ENCODE data around the gene HDHD5. TPM values are rescaled to one million over a fixed set of nuclear protein-coding genes. Genes with fewer than 3 reads are reported as not detected.

The HDHD5 gene
- total and polyA plus RNA-seq, 11 donors, result 31.8 to 72.1 (median 49.0) TPM

DNA sequence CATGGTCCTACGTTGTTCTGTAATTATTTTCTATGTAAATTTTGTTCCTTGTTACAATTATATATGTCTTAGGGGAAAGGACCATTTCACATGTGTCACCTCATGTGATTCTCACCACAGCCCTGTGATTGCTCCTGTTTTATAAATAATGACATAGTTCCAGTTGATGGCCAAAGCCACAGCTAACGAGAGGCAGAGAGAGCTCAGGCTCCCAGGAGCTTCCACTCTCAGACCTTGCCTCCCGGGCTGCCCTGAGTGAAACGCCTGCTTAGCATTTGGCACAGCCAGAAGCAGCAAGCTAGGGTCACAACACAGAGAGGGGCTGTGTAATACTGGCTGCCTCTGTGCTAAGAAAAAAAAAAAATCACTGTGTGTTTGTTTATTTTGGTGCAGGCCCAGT lies 43.8 kb downstream of the HDHD5 start:
- H3K27me3 ChIP-seq, result no peaks in the 10 kb centered on the region
- TF ChIP-seq POLR2A (IDR thresholded peaks at IDR 0.05), result no peak
- TF ChIP-seq, protein P1, sequence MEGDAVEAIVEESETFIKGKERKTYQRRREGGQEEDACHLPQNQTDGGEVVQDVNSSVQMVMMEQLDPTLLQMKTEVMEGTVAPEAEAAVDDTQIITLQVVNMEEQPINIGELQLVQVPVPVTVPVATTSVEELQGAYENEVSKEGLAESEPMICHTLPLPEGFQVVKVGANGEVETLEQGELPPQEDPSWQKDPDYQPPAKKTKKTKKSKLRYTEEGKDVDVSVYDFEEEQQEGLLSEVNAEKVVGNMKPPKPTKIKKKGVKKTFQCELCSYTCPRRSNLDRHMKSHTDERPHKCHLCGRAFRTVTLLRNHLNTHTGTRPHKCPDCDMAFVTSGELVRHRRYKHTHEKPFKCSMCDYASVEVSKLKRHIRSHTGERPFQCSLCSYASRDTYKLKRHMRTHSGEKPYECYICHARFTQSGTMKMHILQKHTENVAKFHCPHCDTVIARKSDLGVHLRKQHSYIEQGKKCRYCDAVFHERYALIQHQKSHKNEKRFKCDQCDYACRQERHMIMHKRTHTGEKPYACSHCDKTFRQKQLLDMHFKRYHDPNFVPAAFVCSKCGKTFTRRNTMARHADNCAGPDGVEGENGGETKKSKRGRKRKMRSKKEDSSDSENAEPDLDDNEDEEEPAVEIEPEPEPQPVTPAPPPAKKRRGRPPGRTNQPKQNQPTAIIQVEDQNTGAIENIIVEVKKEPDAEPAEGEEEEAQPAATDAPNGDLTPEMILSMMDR (IDR thresholded peaks at IDR 0.05), result no peak
- DNase-seq, result no peak
- 60 to 72% (median 66%) methylated on average over 3 to 4 of the region's 4 CpGs for WGBS, 4 donors
- intact Hi-C loops (cut with DNase I), result loop anchor here in 2 of 10 donors (5.0 kb wide), 1 partner anchor 57 kb away; no protein-coding TSS in a partner anchor
- peak overlapping the region in 1 of 12 donors; percentile 88 for H3K27ac ChIP-seq
- peaks cover 0 to 66% (median 12%) of the 10 kb centered on the region in 12 donors for H3K4me1 ChIP-seq
- ATAC-seq, result no peak
- H3K36me3 ChIP-seq, result peaks cover 0 to 9% (median 0%) of the 10 kb centered on the region in 9 donors
- no peaks in the 10 kb centered on the region for H3K9me3 ChIP-seq
- no peak overlapping the region for H3K4me3 ChIP-seq

DNA sequence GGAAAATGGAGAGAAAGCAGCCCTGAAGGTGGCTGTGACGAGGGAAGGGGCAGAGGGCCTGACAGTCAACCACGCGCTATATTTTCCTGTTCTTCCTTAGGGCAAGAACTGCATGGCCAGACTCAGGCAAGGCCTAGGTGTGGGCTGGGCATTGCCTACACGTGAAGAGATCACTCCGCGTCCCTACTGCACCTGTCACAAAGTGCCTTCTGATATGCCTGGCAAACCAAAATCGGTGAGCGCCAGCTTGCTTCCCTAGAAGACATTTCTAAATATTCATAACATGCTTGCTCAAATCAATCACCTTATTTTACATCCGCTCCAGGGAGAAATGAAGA lies 44.2 kb downstream of the HDHD5 start:
- Histone ChIP-seq H3K9me3 (no peaks in the 10 kb centered on the region), H3K27ac (peak overlapping the region in 1 of 12 donors; percentile 88), H3K27me3 (no peaks in the 10 kb centered on the region), H3K36me3 (peaks cover 0 to 12% (median 2%) of the 10 kb centered on the region in 9 donors), H3K4me1 (peaks cover 0 to 65% (median 12%) of the 10 kb centered on the region in 12 donors), H3K4me3 (no peak overlapping the region)
- WGBS, 4 donors, result 83 to 88% (median 85%) methylated on average over 9 of the region's 9 CpGs
- intact Hi-C loops (cut with DNase I), result loop anchor here in 2 of 10 donors (5.0 kb wide), 1 partner anchor 57 kb away; no protein-coding TSS in a partner anchor
- no peak for TF ChIP-seq POLR2A (IDR thresholded peaks at IDR 0.05)
- TF ChIP-seq, protein P1 (IDR thresholded peaks at IDR 0.05), result no peak
- ATAC-seq, result no peak
- DNase-seq, result no peak

DNA sequence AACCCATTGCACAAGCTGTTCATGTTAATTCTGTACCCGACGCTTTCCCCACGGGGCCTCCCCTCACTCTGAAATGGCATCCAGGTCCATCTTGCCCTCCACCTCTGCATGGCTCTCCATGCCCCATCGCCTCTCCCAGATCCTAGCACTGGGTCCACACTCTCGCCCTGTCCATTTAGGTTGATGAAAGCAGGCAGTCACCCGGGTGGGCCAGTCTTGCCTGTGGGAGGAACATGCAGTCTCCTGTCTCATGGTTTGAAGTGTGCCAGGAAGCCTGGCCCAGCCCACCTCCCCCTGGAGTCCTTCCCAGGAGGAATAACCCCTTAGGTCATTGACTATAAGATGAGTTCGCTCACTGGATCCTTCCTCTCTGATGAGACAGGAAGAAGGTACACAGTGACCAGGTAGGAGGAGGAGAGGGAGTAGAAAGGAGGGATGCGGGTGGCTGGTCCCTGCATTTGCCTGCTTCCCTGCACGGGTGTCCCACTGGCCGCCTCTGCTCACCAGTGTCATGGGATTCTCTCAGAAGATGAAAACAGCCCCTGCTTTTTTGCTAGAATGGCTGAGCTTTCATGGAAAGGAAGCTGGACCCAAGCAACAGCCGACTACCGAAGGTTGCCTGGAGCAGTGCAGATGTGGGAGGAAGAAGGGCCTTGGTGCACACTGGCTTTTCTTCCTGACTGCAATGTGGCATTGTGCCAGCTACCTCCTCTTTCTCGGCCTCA lies 44.7 kb downstream of the HDHD5 start:
- H3K27ac ChIP-seq, result peak overlapping the region in 1 of 12 donors; percentile 88
- intact Hi-C loops (cut with DNase I), result no loop called here
- ATAC-seq, result no peak
- peaks cover 0 to 18% (median 7%) of the 10 kb centered on the region in 9 donors for H3K36me3 ChIP-seq
- no peaks in the 10 kb centered on the region for H3K9me3 ChIP-seq
- H3K4me3 ChIP-seq, result no peak overlapping the region
- no peak for DNase-seq
- H3K27me3 ChIP-seq, result no peaks in the 10 kb centered on the region
- H3K4me1 ChIP-seq, result peaks cover 0 to 60% (median 11%) of the 10 kb centered on the region in 12 donors
- WGBS, 4 donors, result 68 to 79% (median 71%) methylated on average over 13 of the region's 13 CpGs
- TF ChIP-seq, protein P1 (IDR thresholded peaks at IDR 0.05), result no peak
- TF ChIP-seq POLR2A (IDR thresholded peaks at IDR 0.05), result no peak

DNA sequence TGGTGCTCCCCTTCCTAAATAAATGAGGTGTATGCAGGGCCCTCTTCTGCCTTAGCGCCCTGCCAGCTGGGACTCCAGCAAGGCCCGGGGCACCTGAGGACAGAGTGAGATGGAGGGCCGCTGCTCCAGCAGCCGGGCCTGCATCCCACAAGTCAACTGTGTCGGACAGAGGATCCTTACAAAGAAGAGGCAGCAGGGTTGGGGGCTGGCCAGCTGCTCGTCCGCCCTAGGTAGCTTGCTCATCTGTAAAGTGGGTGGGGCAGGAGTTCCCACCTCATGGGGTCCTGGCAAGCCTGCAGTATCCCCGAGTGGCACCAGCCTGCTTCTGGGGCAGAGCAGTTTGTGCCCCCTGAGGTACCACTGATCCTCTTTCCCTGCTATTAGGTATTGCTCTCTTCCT lies 45.5 kb downstream of the HDHD5 start:
- no peak for DNase-seq

More for the DNA sequence above, 45.5 kb downstream of the HDHD5 start:
- WGBS, 4 donors, result 81 to 90% (median 87%) methylated on average over 5 to 8 of the region's 8 CpGs
- no peak for ATAC-seq
- TF ChIP-seq, protein P1 (IDR thresholded peaks at IDR 0.05), result no peak
- TF ChIP-seq POLR2A (IDR thresholded peaks at IDR 0.05), result no peak
- Histone ChIP-seq H3K9me3 (no peaks in the 10 kb centered on the region), H3K4me1 (peaks cover 0 to 55% (median 9%) of the 10 kb centered on the region in 12 donors), H3K4me3 (no peak overlapping the region), H3K27me3 (no peaks in the 10 kb centered on the region), H3K27ac (peak overlapping the region in 1 of 12 donors; percentile 15), H3K36me3 (peaks cover 0 to 25% (median 14%) of the 10 kb centered on the region in 9 donors)
- intact Hi-C loops (cut with DNase I), result no loop called here
